ENCODE results near the gene NFIA. TPM values are rescaled to one million over a fixed set of nuclear protein-coding genes. Genes with fewer than 3 reads are reported as not detected.

The NFIA gene
- total and polyA plus RNA-seq, 7 experiments from 2014 or later, result 1.0 to 8.6 (median 5.9) TPM

- H3K4me3 ChIP-seq (ENCODE audit: low read length), result no peak overlapping the region
- ChIA-PET POLR2A (no interaction called here), CTCF (no interaction called here)
- Mint-ChIP-seq H3K9me3 (no peaks in the 10 kb centered on the region), H3K4me1 (no peaks in the 10 kb centered on the region), H3K4me3 (no peak overlapping the region), H3K36me3 (no peaks in the 10 kb centered on the region), H3K27me3 (peaks cover 0 to 6% (median 0%) of the 10 kb centered on the region in 5 donors), H3K27ac (no peak overlapping the region)
- no peak overlapping the region for H3K27ac ChIP-seq (ENCODE audit: low read depth, low read length)
- H3K4me1 ChIP-seq (ENCODE audit: control insufficient read depth in 2 of 2, insufficient read depth in 2 of 2, low read length in 2 of 2), result no peaks in the 10 kb centered on the region
- H3K27me3 ChIP-seq (ENCODE audit: control insufficient read depth in 2 of 2, insufficient read depth in 2 of 2, low read length in 2 of 2), result no peaks in the 10 kb centered on the region
- intact Hi-C loops (cut with micrococcal nuclease), result no loop called here
- H3K36me3 ChIP-seq (ENCODE audit: control insufficient read depth in 2 of 3, insufficient read depth in 3 of 3, low read length in 3 of 3), result no peaks in the 10 kb centered on the region
- DNase-seq (no peak), ATAC-seq (no peak)
- H3K9me3 ChIP-seq (ENCODE audit: control insufficient read depth in 2 of 3, low read length in 3 of 3), result no peaks in the 10 kb centered on the region
Measured at GRCh38 chr1:61247881-61248752, 165.8 kb downstream of the NFIA start.

- Histone ChIP-seq H3K27ac (ENCODE audit: low read depth, low read length) (no peak overlapping the region), H3K27me3 (ENCODE audit: control insufficient read depth in 2 of 2, insufficient read depth in 2 of 2, low read length in 2 of 2) (no peaks in the 10 kb centered on the region), H3K4me3 (ENCODE audit: low read length) (no peak overlapping the region), H3K4me1 (ENCODE audit: control insufficient read depth in 2 of 2, insufficient read depth in 2 of 2, low read length in 2 of 2) (no peaks in the 10 kb centered on the region), H3K9me3 (ENCODE audit: control insufficient read depth in 2 of 3, low read length in 3 of 3) (no peaks in the 10 kb centered on the region), H3K36me3 (ENCODE audit: control insufficient read depth in 2 of 3, insufficient read depth in 3 of 3, low read length in 3 of 3) (no peaks in the 10 kb centered on the region)
- peaks cover 0 to 15% (median 7%) of the 10 kb centered on the region in 5 donors for H3K27me3 Mint-ChIP-seq
- H3K36me3 Mint-ChIP-seq, result no peaks in the 10 kb centered on the region
- no peak overlapping the region for H3K4me3 Mint-ChIP-seq
- intact Hi-C loops (cut with micrococcal nuclease), result no loop called here
- ATAC-seq (no peak), DNase-seq (no peak)
- CTCF ChIA-PET, result no interaction called here
- H3K9me3 Mint-ChIP-seq, result no peaks in the 10 kb centered on the region
- POLR2A ChIA-PET, result no interaction called here
- no peak overlapping the region for H3K27ac Mint-ChIP-seq
- peaks cover 0 to 15% (median 13%) of the 10 kb centered on the region in 7 donors for H3K4me1 Mint-ChIP-seq
Measured at GRCh38 chr1:61250933-61251332, 168.6 kb downstream of the NFIA start.

DNA sequence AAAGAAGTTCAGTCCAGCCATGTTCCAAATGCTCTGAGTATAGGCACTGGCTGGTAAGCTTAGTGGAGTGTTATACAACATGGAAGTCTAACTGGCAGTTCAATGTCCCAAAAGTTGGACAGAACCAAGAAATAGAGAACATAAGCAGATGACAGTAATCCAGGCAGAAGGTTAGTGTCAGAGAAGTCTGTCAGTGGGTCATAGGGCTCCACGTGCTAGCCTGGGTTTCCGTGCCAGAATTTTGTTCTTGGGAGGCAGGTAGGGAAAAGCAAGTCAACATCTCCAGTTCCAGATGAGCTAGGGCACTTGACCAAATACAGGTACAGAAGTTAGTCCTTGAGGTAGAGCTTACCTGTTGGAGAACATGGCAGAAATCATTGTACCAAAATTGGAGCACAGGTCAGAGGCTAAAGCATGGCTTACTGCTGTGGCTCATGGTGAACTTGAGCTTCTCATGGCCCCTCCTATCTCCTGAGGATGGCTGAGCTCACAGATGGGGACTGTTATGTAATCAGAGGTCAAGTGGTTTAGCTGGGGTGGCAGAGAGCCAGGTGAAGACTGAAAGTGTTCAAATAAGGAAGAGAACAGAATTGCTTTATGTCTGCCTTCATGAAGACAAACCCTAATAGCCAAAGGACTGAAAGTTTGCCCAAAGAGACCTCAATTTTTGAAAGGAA lies 170.8 kb downstream of the NFIA start:
- H3K4me3 Mint-ChIP-seq, result no peak overlapping the region
- peaks cover 0 to 15% (median 13%) of the 10 kb centered on the region in 7 donors for H3K4me1 Mint-ChIP-seq
- no peaks in the 10 kb centered on the region for H3K36me3 Mint-ChIP-seq
- no peaks in the 10 kb centered on the region for H3K9me3 Mint-ChIP-seq
- DNase-seq (no peak), ATAC-seq (peak; percentile 74)
- intact Hi-C loops (cut with micrococcal nuclease), result no loop called here
- ChIA-PET POLR2A (no interaction called here), CTCF (interaction anchor here (0.6 kb wide), 1 partner anchor 150 kb away, joined by 3 read pairs; no protein-coding TSS in a partner anchor)
- no peaks in the 10 kb centered on the region for H3K27me3 ChIP-seq (ENCODE audit: control insufficient read depth in 2 of 2, insufficient read depth in 2 of 2, low read length in 2 of 2)
- no peaks in the 10 kb centered on the region for H3K9me3 ChIP-seq (ENCODE audit: control insufficient read depth in 2 of 3, low read length in 3 of 3)
- H3K27ac Mint-ChIP-seq, result no peak overlapping the region
- H3K4me1 ChIP-seq (ENCODE audit: control insufficient read depth in 2 of 2, insufficient read depth in 2 of 2, low read length in 2 of 2), result no peaks in the 10 kb centered on the region
- H3K36me3 ChIP-seq (ENCODE audit: control insufficient read depth in 2 of 3, insufficient read depth in 3 of 3, low read length in 3 of 3), result no peaks in the 10 kb centered on the region
- no peak overlapping the region for H3K4me3 ChIP-seq (ENCODE audit: low read length)
- H3K27me3 Mint-ChIP-seq, result peaks cover 0 to 15% (median 7%) of the 10 kb centered on the region in 5 donors
- no peak overlapping the region for H3K27ac ChIP-seq (ENCODE audit: low read depth, low read length)

GRCh38 chr1:61253912-61254633 lies 171.7 kb downstream of the NFIA start:
- H3K4me3 ChIP-seq (ENCODE audit: low read length), result no peak overlapping the region

GRCh38 chr1:61254634-61255357 lies 172.4 kb downstream of the NFIA start:
- peaks cover 0 to 15% (median 7%) of the 10 kb centered on the region in 5 donors for H3K27me3 Mint-ChIP-seq
- no peaks in the 10 kb centered on the region for H3K27me3 ChIP-seq (ENCODE audit: control insufficient read depth in 2 of 2, insufficient read depth in 2 of 2, low read length in 2 of 2)
- DNase-seq, result no peak
- no peak overlapping the region for H3K27ac Mint-ChIP-seq
- no peak overlapping the region for H3K4me3 Mint-ChIP-seq
- CTCF ChIA-PET, result no interaction called here
- H3K4me3 ChIP-seq (ENCODE audit: low read length), result no peak overlapping the region
- no peaks in the 10 kb centered on the region for H3K4me1 ChIP-seq (ENCODE audit: control insufficient read depth in 2 of 2, insufficient read depth in 2 of 2, low read length in 2 of 2)
- intact Hi-C loops (cut with micrococcal nuclease), result no loop called here
- no peaks in the 10 kb centered on the region for H3K36me3 ChIP-seq (ENCODE audit: control insufficient read depth in 2 of 3, insufficient read depth in 3 of 3, low read length in 3 of 3)
- no peaks in the 10 kb centered on the region for H3K9me3 ChIP-seq (ENCODE audit: control insufficient read depth in 2 of 3, low read length in 3 of 3)
- peaks cover 0 to 15% (median 13%) of the 10 kb centered on the region in 7 donors for H3K4me1 Mint-ChIP-seq
- no peak overlapping the region for H3K27ac ChIP-seq (ENCODE audit: low read depth, low read length)
- POLR2A ChIA-PET, result no interaction called here
- no peaks in the 10 kb centered on the region for H3K36me3 Mint-ChIP-seq
- no peaks in the 10 kb centered on the region for H3K9me3 Mint-ChIP-seq
- ATAC-seq, result peak; percentile 38

More at GRCh38 chr1:61253912-61254633, 171.7 kb downstream of the NFIA start:
- ChIA-PET POLR2A (no interaction called here), CTCF (no interaction called here)
- Histone ChIP-seq H3K9me3 (ENCODE audit: control insufficient read depth in 2 of 3, low read length in 3 of 3) (no peaks in the 10 kb centered on the region), H3K27ac (ENCODE audit: low read depth, low read length) (no peak overlapping the region), H3K4me1 (ENCODE audit: control insufficient read depth in 2 of 2, insufficient read depth in 2 of 2, low read length in 2 of 2) (no peaks in the 10 kb centered on the region), H3K36me3 (ENCODE audit: control insufficient read depth in 2 of 3, insufficient read depth in 3 of 3, low read length in 3 of 3) (no peaks in the 10 kb centered on the region), H3K27me3 (ENCODE audit: control insufficient read depth in 2 of 2, insufficient read depth in 2 of 2, low read length in 2 of 2) (no peaks in the 10 kb centered on the region)
- DNase-seq (no peak), ATAC-seq (peak; percentile 50)
- Mint-ChIP-seq H3K36me3 (no peaks in the 10 kb centered on the region), H3K4me1 (peaks cover 0 to 15% (median 13%) of the 10 kb centered on the region in 7 donors), H3K4me3 (no peak overlapping the region), H3K27me3 (peaks cover 0 to 15% (median 7%) of the 10 kb centered on the region in 5 donors), H3K27ac (no peak overlapping the region), H3K9me3 (no peaks in the 10 kb centered on the region)
- intact Hi-C loops (cut with micrococcal nuclease), result no loop called here

GRCh38 chr1:61255358-61255703 lies 173.0 kb downstream of the NFIA start:
- Histone ChIP-seq H3K27me3 (ENCODE audit: control insufficient read depth in 2 of 2, insufficient read depth in 2 of 2, low read length in 2 of 2) (no peaks in the 10 kb centered on the region), H3K4me1 (ENCODE audit: control insufficient read depth in 2 of 2, insufficient read depth in 2 of 2, low read length in 2 of 2) (no peaks in the 10 kb centered on the region), H3K4me3 (ENCODE audit: low read length) (no peak overlapping the region), H3K27ac (ENCODE audit: low read depth, low read length) (no peak overlapping the region), H3K36me3 (ENCODE audit: control insufficient read depth in 2 of 3, insufficient read depth in 3 of 3, low read length in 3 of 3) (no peaks in the 10 kb centered on the region), H3K9me3 (ENCODE audit: control insufficient read depth in 2 of 3, low read length in 3 of 3) (no peaks in the 10 kb centered on the region)
- POLR2A ChIA-PET, result no interaction called here
- Mint-ChIP-seq H3K36me3 (no peaks in the 10 kb centered on the region), H3K4me1 (peaks cover 0 to 15% (median 13%) of the 10 kb centered on the region in 7 donors), H3K27ac (no peak overlapping the region), H3K9me3 (no peaks in the 10 kb centered on the region), H3K4me3 (no peak overlapping the region), H3K27me3 (peaks cover 0 to 15% (median 7%) of the 10 kb centered on the region in 5 donors)
- no peak for DNase-seq
- peak; percentile 41 for ATAC-seq
- CTCF ChIA-PET, result no interaction called here
- intact Hi-C loops (cut with micrococcal nuclease), result no loop called here

Measured in naive thymus-derived CD4-positive, alpha-beta T cell (primary cell).